ENCODE data around the gene CPAMD8.
A peak's percentile ranks its signal among the peaks of the same experiment; 100 is the strongest.

CPAMD8 gene

DNA sequence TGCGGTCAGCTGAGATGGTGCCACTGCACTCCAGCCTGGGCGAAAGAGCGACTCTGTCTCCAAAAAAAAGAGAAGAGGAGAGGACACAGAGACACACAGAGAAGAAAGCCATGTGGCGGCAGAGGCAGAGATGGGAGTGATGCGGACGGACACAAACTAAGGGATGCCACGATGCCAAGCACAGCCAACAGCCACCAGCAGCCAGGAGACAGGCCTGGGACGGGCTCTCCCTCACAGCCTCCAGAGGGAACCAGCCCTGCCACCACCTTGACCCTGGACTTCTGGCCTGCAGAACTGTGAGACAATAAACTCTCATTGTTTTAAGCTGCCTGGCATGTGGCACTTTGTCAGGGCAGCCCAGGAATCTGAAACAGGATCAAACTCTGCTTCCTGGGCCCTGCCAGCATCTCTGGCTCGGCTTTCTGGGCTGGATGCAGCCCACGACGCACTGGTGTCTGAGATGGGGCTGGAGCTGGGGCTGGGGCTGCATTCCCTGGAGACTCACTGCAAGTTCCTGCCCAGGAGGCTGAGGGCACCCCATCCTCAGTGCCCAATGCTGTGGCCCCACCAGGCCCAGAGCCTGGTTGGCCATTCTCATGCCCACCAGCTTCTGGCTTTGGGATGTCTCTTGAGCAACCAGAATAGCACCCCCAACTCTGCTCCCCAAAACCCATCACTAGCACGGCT, 134.8 kb downstream of the CPAMD8 start:
- no peak for DNase-seq (ENCODE audit: low read depth)
- no peak overlapping the region for H3K4me3 ChIP-seq (ENCODE audit: low read depth, low read length)
- TF ChIP-seq POLR2A (IDR thresholded peaks at IDR 0.05; ENCODE audit: extremely low read depth, insufficient read length) (no peak), MYC (IDR thresholded peaks at IDR 0.05; ENCODE audit: low read depth, low read length) (no peak)
- TF ChIP-seq, protein P1, sequence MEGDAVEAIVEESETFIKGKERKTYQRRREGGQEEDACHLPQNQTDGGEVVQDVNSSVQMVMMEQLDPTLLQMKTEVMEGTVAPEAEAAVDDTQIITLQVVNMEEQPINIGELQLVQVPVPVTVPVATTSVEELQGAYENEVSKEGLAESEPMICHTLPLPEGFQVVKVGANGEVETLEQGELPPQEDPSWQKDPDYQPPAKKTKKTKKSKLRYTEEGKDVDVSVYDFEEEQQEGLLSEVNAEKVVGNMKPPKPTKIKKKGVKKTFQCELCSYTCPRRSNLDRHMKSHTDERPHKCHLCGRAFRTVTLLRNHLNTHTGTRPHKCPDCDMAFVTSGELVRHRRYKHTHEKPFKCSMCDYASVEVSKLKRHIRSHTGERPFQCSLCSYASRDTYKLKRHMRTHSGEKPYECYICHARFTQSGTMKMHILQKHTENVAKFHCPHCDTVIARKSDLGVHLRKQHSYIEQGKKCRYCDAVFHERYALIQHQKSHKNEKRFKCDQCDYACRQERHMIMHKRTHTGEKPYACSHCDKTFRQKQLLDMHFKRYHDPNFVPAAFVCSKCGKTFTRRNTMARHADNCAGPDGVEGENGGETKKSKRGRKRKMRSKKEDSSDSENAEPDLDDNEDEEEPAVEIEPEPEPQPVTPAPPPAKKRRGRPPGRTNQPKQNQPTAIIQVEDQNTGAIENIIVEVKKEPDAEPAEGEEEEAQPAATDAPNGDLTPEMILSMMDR (IDR thresholded peaks at IDR 0.05; ENCODE audit: low read depth, low read length): no peak
- TF ChIP-seq, protein P2, sequence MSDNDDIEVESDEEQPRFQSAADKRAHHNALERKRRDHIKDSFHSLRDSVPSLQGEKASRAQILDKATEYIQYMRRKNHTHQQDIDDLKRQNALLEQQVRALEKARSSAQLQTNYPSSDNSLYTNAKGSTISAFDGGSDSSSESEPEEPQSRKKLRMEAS (IDR thresholded peaks at IDR 0.05; ENCODE audit: low read depth, low read length): no peak

DNA sequence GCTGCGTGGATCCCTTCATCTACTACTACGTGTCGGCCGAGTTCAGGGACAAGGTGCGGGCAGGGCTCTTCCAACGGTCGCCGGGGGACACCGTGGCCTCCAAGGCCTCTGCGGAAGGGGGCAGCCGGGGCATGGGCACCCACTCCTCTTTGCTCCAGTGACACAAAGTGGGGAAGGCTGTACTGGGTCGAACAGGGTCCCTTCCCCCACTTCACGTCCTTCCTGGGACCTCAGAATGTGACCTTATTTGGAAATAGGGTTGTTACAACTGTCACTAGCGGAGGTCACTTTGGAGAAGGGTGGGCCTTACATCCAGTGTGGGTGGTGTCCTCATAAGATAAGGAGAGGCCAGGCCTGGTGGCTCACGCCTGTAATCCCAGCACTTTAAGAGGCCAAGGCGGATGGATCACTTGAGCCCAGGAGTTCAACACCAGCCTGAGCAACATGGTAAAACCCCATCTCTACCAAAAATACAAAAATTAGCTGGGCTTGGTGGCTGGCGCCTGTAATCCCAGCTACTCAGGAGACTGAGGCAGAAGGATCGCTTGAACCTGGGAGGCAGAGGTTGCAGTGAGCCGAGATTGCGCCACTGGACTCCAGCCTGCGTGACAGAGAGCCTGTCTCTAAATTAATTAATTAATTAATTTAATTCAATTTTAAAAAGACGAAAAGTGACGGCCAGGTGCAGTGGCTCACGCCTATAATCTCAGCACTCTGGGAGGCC, 136.0 kb downstream of the CPAMD8 start:
- TF ChIP-seq, protein P2 (IDR thresholded peaks at IDR 0.05; ENCODE audit: low read depth, low read length): no peak
- TF ChIP-seq, protein P1 (IDR thresholded peaks at IDR 0.05; ENCODE audit: low read depth, low read length): no peak
- TF ChIP-seq MYC (IDR thresholded peaks at IDR 0.05; ENCODE audit: low read depth, low read length): no peak
- no peak for TF ChIP-seq POLR2A (IDR thresholded peaks at IDR 0.05; ENCODE audit: extremely low read depth, insufficient read length)
- H3K4me3 ChIP-seq (ENCODE audit: low read depth, low read length): no peak overlapping the region

DNA sequence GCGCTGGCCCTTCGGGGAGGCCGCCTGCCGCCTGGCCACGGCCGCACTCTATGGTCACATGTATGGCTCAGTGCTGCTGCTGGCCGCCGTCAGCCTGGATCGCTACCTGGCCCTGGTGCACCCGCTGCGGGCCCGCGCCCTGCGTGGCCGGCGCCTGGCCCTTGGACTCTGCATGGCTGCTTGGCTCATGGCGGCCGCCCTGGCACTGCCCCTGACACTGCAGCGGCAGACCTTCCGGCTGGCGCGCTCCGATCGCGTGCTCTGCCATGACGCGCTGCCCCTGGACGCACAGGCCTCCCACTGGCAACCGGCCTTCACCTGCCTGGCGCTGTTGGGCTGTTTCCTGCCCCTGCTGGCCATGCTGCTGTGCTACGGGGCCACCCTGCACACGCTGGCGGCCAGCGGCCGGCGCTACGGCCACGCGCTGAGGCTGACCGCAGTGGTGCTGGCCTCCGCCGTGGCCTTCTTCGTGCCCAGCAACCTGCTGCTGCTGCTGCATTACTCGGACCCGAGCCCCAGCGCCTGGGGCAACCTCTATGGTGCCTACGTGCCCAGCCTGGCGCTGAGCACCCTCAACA, 136.6 kb downstream of the CPAMD8 start:
- no peak for TF ChIP-seq POLR2A (IDR thresholded peaks at IDR 0.05; ENCODE audit: extremely low read depth, insufficient read length)
- no peak for TF ChIP-seq MYC (IDR thresholded peaks at IDR 0.05; ENCODE audit: low read depth, low read length)
- TF ChIP-seq, protein P2 (IDR thresholded peaks at IDR 0.05; ENCODE audit: low read depth, low read length): no peak
- TF ChIP-seq, protein P1 (IDR thresholded peaks at IDR 0.05; ENCODE audit: low read depth, low read length): no peak
- no peak for DNase-seq (ENCODE audit: low read depth)
- H3K4me3 ChIP-seq (ENCODE audit: low read depth, low read length): no peak overlapping the region

More for the DNA sequence above, 136.0 kb downstream of the CPAMD8 start:
- peak; percentile 42 for DNase-seq (ENCODE audit: low read depth)

DNA sequence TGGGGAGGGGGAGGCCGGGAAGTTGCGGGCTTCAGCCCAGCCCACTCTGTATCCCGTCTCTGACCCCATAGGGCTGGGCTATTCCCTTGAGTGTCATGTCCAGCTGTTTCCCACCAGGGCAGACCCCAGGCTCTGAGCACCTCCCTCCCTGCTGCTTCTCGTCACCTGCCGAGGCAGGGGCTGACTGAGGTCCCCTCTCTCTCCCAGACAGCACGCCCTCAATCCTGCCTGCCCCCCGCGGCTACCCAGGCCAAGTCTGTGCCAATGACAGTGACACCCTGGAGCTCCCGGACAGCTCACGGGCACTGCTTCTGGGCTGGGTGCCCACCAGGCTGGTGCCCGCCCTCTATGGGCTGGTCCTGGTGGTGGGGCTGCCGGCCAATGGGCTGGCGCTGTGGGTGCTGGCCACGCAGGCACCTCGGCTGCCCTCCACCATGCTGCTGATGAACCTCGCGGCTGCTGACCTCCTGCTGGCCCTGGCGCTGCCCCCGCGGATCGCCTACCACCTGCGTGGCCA, 137.2 kb downstream of the CPAMD8 start:
- H3K4me3 ChIP-seq (ENCODE audit: low read depth, low read length): peak overlapping the region; percentile 56
- TF ChIP-seq, protein P2 (IDR thresholded peaks at IDR 0.05; ENCODE audit: low read depth, low read length): no peak; the same call in 1 of the 2 replicates
- no peak for DNase-seq (ENCODE audit: low read depth)

DNA sequence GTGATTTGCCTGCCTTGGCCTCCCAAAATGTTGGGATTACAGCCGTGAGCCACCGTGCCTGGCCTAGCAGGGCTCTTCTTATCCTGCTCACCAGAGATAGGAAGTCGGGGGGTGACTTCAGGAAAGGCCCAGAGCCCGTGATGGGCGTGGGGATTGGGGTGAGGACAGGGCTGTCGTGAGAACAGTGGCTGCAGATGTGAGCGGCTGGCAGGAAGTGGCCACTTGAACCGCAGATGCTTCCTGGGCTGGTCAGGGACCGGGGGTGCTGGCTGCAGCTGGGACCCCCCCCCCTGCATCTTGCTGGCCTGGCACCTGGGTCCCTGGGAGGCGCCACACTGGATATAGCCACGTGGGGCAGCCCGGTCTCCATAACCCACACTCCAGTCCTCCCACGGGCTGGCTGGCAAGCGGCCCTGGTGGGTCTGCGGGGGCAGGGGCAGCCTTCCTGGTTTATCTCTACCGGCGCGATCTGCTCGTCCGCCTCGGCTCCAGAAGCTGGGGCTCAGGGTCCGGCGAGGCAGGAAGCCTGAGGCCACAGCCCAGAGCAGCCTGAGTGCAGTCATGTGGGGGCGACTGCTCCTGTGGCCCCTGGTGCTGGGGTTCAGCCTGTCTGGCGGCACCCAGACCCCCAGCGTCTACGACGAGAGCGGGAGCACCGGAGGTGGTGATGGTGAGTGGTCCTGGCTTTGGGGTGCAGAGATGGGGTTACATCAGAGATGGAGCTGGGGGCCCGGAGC, 137.8 kb downstream of the CPAMD8 start, which contains the start of gene F2RL3:
F2RL3 (plus strand) TSS at position 371 of the 737 bp plus-strand sequence; CDS start at position 562, 191 bp downstream.
- peak within 1 kb of the TSS; percentile 56 for H3K4me3 ChIP-seq (ENCODE audit: low read depth, low read length)

More for the DNA sequence above, 137.8 kb downstream of the CPAMD8 start, which contains the start of gene F2RL3:
- peak; percentile 96 for DNase-seq (ENCODE audit: low read depth)
- TF ChIP-seq MYC (IDR thresholded peaks at IDR 0.05; ENCODE audit: low read depth, low read length) (peak; percentile 63; the same call in 1 of the 2 replicates), POLR2A (IDR thresholded peaks at IDR 0.05; ENCODE audit: extremely low read depth, insufficient read length) (no peak)
- TF ChIP-seq, protein P2 (IDR thresholded peaks at IDR 0.05; ENCODE audit: low read depth, low read length): peak; percentile 84
- TF ChIP-seq, protein P1 (IDR thresholded peaks at IDR 0.05; ENCODE audit: low read depth, low read length): no peak

Data from NB4 (cell line).